ENCODE results near the gene IGFBP5. TPM values are rescaled to one million over a fixed set of nuclear protein-coding genes. Genes with fewer than 3 reads are reported as not detected.

The IGFBP5 gene, protein sequence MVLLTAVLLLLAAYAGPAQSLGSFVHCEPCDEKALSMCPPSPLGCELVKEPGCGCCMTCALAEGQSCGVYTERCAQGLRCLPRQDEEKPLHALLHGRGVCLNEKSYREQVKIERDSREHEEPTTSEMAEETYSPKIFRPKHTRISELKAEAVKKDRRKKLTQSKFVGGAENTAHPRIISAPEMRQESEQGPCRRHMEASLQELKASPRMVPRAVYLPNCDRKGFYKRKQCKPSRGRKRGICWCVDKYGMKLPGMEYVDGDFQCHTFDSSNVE
- polyA plus RNA-seq, result 100 to 1,000 TPM in 2 of 3 donors, 10 to 100 TPM in 1; 36.1 to 716 (median 172) TPM

DNA sequence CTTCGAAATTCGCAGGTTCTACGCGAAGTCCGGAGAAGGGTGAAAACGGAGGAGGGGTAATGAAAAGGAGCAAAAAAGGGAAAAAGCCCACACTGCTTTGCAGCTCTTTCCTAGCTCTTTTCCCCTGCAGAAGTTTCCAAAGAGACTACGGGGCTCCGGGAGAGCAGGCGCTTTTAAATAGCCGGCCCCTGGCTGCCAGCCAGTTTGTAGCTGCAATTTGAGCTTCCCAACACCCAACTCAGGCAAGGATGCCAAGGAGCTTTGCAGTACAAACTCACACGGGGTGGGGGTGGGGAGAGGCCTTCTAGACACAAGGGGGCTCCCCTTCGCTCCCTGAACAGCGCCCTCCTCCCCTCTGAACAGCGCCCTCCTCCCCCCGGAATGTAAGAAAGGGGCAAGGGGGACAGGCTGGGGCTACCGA lies at the start of gene IGFBP5:
Gene IGFBP5 (minus strand): TSS at position 149 of the 421 bp plus-strand sequence. CDS start 774 bp downstream, outside the sequence.
- no peak within 1 kb of the TSS for H3K27ac ChIP-seq (ENCODE audit: low read depth, low read length)
- WGBS, 3 donors, result 11 to 18% (median 16%) methylated on average over 14 to 16 of the region's 16 CpGs

DNA sequence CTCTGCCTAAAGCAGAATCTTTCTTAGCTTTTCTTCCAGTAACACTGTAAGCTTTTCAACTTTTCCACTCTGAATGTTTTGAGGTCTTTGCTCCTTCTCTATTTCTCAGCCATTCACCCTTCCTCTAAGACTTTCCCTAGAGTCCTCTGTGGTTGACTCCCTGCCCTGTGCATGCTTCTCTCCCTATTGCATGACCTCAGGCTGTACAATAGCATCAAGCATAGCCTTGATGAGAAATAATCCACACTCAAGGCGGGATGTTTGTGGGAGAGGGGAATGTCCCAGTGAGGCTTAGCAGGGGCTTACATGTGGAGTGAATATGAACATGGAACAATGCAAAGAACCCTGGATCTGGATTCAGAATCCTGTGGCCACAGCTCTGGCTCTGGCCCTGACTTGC lies 48.4 kb upstream of the IGFBP5 start:
- WGBS, 3 donors, result 71 to 84% (median 72%) methylated on average over 1 of the region's 1 CpG
- H3K27ac ChIP-seq (ENCODE audit: low read depth, low read length), result no peak overlapping the region

DNA sequence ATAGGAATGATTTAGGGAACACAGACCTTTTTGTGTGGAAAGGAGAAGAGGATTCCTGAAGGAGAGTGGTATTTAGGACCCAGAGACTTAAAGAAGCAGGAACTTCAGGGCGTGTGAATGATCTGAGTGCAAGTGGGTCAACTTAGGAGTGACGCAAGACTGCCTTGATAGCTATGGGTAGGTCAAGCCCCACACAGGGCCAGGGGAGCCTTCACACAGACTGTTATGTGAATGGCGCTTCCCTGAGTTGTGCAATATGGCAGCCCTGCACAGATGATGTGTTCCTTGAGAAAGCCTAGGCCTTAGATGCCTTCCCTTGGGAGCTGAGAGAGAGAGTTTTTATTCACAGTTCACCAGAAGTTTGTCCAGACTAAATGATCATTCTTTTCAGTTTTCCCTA lies 47.1 kb upstream of the IGFBP5 start:
- H3K27ac ChIP-seq (ENCODE audit: low read depth, low read length), result no peak overlapping the region
- 57 to 91% (median 70%) methylated on average over 3 of the region's 3 CpGs for WGBS, 3 donors

DNA sequence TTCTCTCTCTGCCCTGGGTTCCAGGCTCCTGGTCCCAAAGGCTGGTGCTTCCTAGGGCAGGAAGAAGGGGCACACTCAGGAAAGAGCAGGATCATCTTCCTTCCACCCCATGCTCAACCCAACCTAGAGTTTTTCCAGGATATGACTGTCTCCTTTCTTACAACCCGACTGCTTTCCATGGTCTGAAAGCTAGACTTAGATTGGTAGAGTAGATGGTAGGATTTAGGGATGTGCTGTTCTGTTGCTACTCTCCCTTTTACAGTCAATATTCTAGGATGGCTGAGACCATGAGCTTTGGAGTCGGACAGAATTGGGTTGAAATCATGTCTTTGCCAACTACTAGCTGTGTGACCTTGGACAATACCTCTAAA lies 45.9 kb upstream of the IGFBP5 start:
- 54 to 79% (median 61%) methylated on average over 2 of the region's 2 CpGs for WGBS, 3 donors
- H3K27ac ChIP-seq (ENCODE audit: low read depth, low read length), result no peak overlapping the region

DNA sequence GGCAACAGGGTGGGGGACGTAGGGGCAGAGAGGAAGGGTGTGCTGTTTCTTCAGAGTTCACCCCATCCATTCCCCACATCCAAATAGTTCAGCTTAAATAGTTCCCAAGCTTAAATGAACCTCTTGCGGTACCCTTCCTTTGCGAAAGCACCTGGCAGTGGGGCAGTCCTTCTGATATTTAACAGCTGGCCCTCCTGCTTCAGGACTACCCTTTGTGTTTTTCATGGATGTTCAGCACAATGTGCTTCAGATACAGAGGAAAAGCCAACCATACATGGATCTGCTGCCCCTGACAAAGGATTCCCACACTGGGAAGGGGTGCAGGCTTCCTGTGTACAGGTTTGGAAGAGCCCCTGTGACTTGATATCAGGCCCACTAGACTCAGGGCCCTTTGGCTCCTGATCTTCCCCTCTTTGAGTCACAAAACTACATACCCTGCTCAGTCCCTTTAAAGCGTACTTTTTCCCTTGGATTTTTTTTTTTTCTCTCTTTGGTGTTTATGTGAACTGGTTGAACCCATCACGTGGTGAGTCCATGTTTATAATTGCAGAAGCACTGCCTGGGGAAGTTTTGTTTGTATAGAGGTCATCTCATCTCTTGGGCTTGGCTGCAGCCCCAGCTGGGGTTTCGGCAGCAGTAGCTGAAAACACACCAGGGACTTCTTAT lies 45.3 kb upstream of the IGFBP5 start:
- H3K27ac ChIP-seq (ENCODE audit: low read depth, low read length), result no peak overlapping the region
- 58 to 77% (median 64%) methylated on average over 6 of the region's 6 CpGs for WGBS, 3 donors

DNA sequence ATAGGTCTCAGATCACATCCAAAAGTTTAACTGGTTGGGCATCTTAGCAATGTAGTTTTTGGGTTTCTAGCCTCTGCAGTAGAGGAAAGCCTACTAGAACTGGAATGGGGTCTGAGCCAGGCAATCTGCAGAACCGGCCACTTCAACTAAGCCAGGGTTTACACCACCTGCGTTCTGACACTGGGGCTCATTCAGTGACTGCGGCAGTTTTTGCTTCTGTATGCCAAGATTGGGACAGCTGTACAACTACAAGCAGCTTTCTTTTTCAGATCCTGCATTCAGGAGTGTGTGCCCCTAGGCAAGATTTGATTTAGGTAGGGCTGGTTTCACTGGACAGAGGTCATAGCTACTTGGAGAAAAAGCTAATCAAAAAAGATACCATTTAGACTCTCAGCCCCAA lies 43.7 kb upstream of the IGFBP5 start:
- H3K27ac ChIP-seq (ENCODE audit: low read depth, low read length), result no peak overlapping the region
- 63 to 91% (median 90%) methylated on average over 3 of the region's 3 CpGs for WGBS, 3 donors

DNA sequence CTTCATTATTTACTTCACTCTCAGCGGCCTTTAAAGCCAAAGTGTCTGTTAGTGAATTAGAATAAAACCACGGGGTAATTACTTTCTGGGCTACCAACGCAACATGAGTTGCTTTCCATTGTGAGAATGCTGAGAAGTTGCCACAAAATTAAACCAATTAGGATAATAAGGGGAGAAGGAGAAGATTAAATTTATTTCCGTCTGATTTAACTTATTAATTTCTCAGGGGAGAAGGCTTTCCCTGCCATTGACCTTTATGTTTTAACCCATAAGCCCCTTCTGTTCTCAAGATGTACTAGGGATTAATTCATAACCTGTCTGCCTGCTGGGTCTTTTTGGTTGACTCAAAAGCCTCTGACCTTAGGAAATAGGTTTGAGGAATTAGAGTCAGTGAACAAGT lies 42.3 kb upstream of the IGFBP5 start:
- no peak overlapping the region for H3K27ac ChIP-seq (ENCODE audit: low read depth, low read length)
- 85 to 90% (median 89%) methylated on average over 4 of the region's 4 CpGs for WGBS, 3 donors

DNA sequence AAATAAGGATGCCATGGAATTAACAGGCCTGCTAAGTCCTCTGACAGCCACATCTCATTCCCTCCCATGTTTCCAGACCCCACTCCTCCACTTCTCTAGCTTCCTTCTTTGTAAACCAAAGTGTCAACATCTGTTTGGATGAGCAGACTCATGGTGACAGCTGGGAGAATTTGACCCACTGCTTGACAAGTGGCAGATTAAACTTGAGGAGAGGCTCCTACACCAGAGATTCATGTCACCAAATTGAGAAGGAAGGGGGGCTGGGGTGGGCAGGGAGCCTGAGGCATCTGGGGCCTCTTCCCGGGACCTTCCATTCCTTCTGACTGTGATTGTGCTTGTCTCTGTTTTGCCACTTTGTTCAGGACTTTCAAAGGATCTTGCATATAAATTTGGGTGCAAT lies 41.0 kb upstream of the IGFBP5 start:
- WGBS, 3 donors, result 0 to 83% (median 0%) methylated on average over 1 of the region's 1 CpG
- no peak overlapping the region for H3K27ac ChIP-seq (ENCODE audit: low read depth, low read length)

DNA sequence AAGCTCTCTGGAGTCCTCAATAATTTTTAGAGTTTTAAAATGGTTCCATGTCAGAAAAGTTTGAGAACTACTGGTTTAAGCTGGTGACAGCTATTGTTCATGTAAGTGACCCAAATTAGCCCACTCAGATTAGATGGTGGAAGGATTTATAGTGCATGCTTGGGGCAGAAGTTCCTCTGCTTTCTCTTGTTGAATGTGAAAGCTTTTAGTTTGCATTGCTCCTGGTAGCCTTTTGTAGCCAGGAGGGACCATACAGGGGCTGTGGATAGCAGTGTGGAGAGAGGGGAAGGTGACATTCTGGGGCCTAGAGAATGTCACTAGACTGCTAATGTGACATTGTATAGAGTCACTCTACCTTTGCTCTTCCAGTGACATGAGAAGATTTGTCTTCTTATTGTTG lies 40.3 kb upstream of the IGFBP5 start:
- H3K27ac ChIP-seq (ENCODE audit: low read depth, low read length), result no peak overlapping the region

DNA sequence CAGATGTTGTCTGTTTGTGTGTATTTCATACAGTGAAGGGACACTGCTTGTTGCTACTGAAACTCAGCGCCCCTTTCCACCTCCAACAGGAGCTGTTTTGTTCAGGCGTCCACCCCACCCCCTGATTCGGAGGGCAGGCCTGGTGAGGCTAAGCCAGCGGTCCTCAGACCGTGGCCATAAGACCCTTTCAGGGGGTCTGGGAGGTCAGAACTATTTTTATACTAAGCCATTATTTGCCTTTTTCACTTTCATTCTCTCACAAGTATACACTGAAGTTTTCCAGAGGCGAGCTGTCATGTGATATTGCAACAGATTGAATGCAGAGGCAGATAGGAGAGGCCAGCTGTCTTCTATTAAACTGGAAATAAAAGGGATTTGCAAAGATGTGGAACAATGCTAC lies 39.7 kb upstream of the IGFBP5 start:
- no peak overlapping the region for H3K27ac ChIP-seq (ENCODE audit: low read depth, low read length)
- 66 to 73% (median 71%) methylated on average over 6 of the region's 6 CpGs for WGBS, 3 donors

DNA sequence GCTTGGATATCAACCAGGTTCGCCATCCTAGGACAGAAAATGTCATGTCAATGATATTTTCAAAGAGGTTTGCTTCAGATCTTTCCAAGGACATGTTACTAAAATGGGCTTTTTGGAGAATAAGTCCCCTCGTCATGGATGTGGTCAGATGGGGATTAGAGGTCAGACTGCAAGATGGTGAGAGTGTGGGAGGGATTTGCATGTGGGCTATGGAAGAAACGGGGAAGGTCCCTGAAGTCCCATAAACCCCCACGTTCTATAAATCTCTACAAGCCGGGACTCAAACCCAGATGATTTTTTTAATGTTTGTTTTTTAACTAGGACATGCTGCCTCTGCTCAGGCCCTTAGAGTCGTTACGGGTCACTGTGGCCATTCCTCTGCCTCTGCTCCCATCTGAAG lies 37.7 kb upstream of the IGFBP5 start:
- 70 to 84% (median 72%) methylated on average over 7 of the region's 7 CpGs for WGBS, 3 donors
- no peak overlapping the region for H3K27ac ChIP-seq (ENCODE audit: low read depth, low read length)

DNA sequence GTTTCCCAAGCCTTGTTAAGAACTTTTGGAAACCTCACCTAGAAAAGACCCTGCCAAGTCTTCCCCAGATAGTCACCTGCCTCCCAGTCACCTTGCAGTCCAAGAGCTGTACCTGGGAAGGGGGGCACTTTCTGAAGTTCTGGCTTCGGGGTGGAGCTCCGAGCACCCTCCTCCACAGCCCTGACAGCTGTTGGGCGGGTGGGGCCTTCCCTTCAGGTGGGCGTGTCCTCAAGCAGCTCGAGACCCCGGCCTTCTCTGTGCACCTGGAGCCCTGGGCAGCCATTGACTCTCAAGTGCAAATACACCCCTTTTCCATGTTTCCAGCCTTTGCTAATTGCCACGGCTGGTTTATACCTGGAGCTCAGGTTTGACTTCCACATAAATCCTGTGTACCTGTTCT lies 37.0 kb upstream of the IGFBP5 start:
- 54 to 88% (median 84%) methylated on average over 7 of the region's 7 CpGs for WGBS, 3 donors
- H3K27ac ChIP-seq (ENCODE audit: low read depth, low read length), result no peak overlapping the region

DNA sequence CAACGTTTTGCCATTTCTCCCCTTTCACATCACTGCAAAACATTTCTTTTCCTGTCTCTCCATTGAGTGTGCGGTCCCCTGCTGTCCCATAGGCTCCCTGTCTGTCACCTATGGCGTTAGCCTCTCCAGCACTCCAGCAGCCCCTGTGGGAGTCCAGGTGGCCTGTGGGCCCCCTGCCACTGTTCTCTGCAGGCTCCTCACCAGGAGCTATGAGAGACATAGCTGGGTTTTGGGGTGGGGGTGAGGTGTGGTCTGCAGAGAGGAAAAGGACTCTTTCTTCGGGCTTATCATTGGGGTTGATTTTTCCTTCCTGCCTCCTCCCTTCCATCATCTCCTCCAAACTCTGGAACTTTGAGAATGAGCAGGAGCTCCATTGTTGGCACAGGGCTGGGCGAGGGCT lies 36.1 kb upstream of the IGFBP5 start:
- H3K27ac ChIP-seq (ENCODE audit: low read depth, low read length), result no peak overlapping the region
- WGBS, 3 donors, result 79 to 87% (median 83%) methylated on average over 5 of the region's 5 CpGs

DNA sequence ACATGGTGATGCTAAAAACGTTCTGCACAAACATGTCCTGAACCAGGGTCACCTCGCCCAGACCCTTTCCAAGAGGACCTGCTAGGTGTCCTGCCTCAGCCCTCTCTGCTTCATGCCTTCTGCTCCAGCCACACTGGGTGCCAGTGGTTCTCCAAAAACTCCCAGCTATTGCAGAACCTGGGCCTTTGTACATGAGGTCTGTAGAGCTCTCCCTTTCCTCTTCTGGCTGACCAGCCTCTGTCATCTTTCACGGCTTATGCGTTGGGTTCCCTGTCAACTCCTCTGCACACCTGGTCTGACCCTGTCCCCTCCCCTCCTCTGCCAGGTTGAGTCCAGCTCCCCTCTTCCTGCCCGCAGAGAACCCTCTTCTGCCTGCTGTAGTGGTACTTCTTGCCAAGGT lies 35.5 kb upstream of the IGFBP5 start:
- WGBS, 3 donors, result 57 to 84% (median 82%) methylated on average over 5 of the region's 5 CpGs

DNA sequence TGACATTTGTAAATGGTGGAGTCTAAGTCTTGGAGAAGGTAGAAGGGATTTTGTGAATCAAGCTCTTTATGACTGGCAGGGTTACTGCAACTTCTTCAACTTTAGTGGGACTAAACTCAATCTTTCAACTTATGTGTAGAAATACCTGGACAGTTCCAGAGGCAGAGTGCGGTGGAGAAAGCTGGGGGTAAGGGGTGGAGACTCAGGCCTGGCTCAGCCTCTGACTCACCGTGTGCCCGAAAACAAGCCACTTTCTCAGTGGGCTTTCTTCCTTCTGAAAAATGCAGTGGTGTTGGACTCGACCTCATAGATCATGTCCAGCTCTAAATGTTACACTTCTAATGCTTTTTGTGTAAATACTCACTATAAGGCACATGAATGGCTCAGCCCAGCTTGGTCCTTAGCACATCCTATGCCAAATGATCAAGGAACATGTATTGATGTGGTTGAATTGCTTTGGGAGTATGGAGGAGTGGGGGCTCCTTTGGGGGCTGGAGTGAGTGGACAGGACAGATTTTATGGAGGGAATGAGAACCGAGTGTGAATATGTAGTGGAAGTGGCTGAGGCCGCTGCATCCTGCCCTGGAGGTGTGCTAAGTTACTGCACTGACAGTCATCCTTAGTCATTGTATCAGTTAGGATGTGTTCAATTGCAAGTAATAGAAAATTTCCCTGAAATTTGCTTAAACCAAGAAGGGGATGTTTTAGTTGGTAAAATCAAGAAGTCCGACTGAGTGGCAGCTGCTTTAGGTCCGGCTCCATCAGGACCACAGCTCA lies 32.2 kb upstream of the IGFBP5 start:
- no peak overlapping the region for H3K27ac ChIP-seq (ENCODE audit: low read depth, low read length)
- WGBS, 3 donors, result 82 to 90% (median 87%) methylated on average over 8 of the region's 8 CpGs

More for the DNA sequence above, 35.5 kb upstream of the IGFBP5 start:
- H3K27ac ChIP-seq (ENCODE audit: low read depth, low read length), result no peak overlapping the region

DNA sequence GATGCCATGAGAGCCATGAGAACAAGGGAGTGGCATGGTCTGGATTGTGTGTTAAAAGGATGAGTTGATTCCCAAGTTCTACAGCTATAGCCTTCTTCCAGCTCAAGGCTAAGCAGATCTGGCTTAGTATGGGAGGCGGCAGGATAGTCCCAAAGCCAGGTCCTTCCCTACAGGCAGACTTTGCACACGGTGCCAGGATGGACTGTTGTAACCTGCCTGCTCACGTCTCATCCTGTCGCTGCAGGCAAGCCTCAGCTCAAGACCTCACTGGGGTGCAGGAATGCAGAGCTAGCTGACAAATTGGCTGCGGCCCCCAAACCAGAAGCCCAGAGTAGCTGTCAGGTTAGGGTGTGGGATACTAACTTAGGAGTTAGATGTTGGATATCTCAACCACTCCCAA lies 28.8 kb upstream of the IGFBP5 start:
- WGBS, 3 donors, result 92 to 94% (median 93%) methylated on average over 5 of the region's 5 CpGs
- H3K27ac ChIP-seq (ENCODE audit: low read depth, low read length), result no peak overlapping the region

DNA sequence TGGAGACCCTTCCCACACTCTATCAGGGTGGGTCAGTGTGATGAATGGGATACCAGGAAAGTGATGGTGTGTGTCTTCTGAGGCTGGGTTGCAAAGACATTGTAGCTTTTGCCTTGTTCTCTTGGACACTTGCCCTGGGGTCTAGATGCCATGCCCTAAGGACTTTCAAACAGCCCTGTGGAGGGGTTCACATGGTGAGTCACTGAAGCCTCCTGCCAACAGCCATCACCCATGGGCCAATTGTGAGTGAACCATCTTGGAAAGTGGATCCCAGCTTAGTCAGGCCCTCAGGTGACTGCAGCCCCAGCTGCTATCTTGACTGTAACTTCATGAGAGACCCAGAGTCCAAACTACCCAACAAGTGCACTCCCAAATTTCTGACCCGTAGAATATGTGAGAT lies 25.8 kb upstream of the IGFBP5 start:
- 58 to 95% (median 74%) methylated on average over 1 of the region's 1 CpG for WGBS, 3 donors
- no peak overlapping the region for H3K27ac ChIP-seq (ENCODE audit: low read depth, low read length)

DNA sequence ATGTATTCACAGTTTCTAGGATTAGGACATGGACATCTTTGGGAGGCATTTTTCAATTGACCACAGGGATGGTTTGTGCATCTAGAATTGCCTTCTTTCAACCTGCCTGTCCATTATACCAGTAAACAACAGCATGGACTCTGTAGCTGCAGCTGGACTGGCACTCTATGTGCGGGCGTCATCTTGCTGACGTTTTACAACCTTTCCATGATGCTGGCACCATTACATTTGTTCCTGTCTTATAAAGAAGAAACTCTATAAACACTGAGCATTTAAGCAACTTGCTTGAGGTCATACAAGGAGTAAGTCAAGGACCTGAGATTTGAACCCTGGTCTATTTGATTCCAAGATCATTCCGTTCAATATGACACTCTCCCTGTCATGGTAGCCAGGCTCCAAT lies 25.4 kb upstream of the IGFBP5 start:
- no peak overlapping the region for H3K27ac ChIP-seq (ENCODE audit: low read depth, low read length)
- 81 to 95% (median 95%) methylated on average over 4 of the region's 4 CpGs for WGBS, 3 donors

DNA sequence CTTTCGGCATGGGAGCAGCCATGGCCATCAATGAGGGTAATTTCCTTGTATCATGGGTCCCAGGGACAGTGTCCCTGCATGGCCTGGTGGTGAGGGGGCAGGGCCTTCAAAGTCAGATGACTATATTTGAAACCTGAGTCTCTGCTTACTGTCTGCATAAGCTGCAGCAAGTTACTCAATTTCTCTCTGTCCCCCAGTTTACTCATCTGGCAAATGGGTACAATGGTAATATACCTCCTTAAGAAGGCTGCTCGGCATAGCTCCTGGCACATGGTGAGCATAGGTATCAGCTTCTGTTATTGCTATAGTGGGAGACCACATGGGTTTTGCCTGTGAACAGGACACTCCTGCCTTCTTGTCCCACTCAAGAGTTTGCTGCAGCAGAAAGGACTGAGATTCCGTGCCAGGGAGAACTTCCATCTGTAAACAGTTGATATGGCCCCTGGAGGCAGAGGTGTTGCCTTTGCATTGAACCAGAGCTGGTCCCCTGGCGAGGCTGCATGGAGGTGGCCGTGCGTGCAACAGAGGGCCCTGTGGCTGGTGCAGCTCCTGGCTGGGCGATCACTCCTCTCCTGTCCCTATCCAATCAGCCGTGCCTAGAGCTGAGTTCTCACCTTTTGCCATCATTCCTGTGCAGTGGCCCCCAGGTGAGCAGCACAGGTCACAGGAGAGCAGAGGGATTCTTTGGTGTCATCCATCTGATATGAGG lies 22.7 kb upstream of the IGFBP5 start:
- WGBS, 3 donors, result 92 to 96% (median 96%) methylated on average over 8 of the region's 8 CpGs
- no peak overlapping the region for H3K27ac ChIP-seq (ENCODE audit: low read depth, low read length)

Data from adipose tissue (tissue), 3 donors.